Panc1 (cell line): Measurements from ENCODE around the gene GPC1. TPM values are rescaled to one million over a fixed set of nuclear protein-coding genes. Genes with fewer than 3 reads are reported as not detected.

ENCODE experiments used
- ATAC-seq: fragments of 200-7000 bp; cut with Tn5 transposase; 2 replicates; pipeline ENCODE4 v1.9.1; 2020; ENCODE audit warnings: mild to moderate bottlenecking, moderate library complexity
- BruUV-seq: library from RNA; stranded (reverse); fragments of 400-500 nt; replicated peaks from 2 replicates; lab custom pipeline; 2021; lab: Mats Ljungman, UMichigan
- CTCF ChIA-PET: fragments of 300-600 bp; sonication (Branson Sonifier 250); formaldehyde crosslinking; loops from one replicate; lab custom pipeline; 2022; ENCODE audit warnings: antibody characterized with exemption; lab: Charles Lee
- POLR2A ChIA-PET: fragments of 300-600 bp; sonication (Branson Sonifier 250); formaldehyde crosslinking; loops from one replicate; lab custom pipeline; 2022; ENCODE audit warnings: antibody characterized with exemption; lab: Charles Lee
- DNase-seq: peaks from one replicate; pipeline ENCODE4 v3.0.0-alpha.2; 2010; ENCODE audit warnings: low read depth, low spot score
- H3K27ac ChIP-seq: 2 replicates; pipeline ENCODE4 v1.5.1; 2011; ENCODE audit warnings: mild to moderate bottlenecking, low read length, inconsistent platforms
- H3K27me3 ChIP-seq: fragments of 200-500 bp; sonication (Bioruptor generic); 2 replicates; pipeline ENCODE4 v1.6.0; 2014; ENCODE audit warnings: low read length, inconsistent platforms; ENCODE audit not compliant: control insufficient read depth, insufficient read depth
- H3K36me3 ChIP-seq: fragments of 200-500 bp; sonication (Bioruptor generic); 2 replicates; pipeline ENCODE4 v1.5.1; 2014; ENCODE audit warnings: inconsistent platforms, mild to moderate bottlenecking, low read length, moderate library complexity; ENCODE audit not compliant: control insufficient read depth, insufficient read depth
- H3K4me1 ChIP-seq: 2 replicates; pipeline ENCODE4 v1.5.1; 2011; ENCODE audit warnings: inconsistent platforms, mild to moderate bottlenecking, low read length, moderate library complexity; ENCODE audit not compliant: control insufficient read depth, insufficient read depth
- H3K4me3 ChIP-seq, 2 experiments: 2 replicates each; pipeline ENCODE4 v1.5.1; 2011 to 2012; ENCODE audit warnings: low read depth in 2 of 2, low read length in 2 of 2, mild to moderate bottlenecking in 2 of 2, inconsistent platforms in 1 of 2, moderate library complexity in 1 of 2
- H3K9me3 ChIP-seq: fragments of 200-500 bp; sonication (Bioruptor generic); 2 replicates; pipeline ENCODE4 v1.5.1; 2014; ENCODE audit warnings: low read depth, mild to moderate bottlenecking, inconsistent platforms, low read length, moderate library complexity; ENCODE audit not compliant: control insufficient read depth, insufficient read depth
- CTCF ChIP-seq: fragments of 450-650 bp; IDR thresholded peaks from 2 replicates; pipeline ENCODE4 v1.5.1; 2017; ENCODE audit warnings: mild to moderate bottlenecking
- POLR2AphosphoS5 ChIP-seq: IDR thresholded peaks from 2 replicates; pipeline ENCODE4 v1.6.1; 2012; ENCODE audit warnings: mild to moderate bottlenecking, low read depth, low read length, moderate library complexity
- REST ChIP-seq, 2 experiments: IDR thresholded peaks; 2 replicates each; pipeline ENCODE4 v1.6.1; 2011 to 2012; ENCODE audit warnings: low read depth in 2 of 2, control low read depth in 1 of 2, low read length in 1 of 2, mild to moderate bottlenecking in 1 of 2, moderate library complexity in 1 of 2; ENCODE audit not compliant: insufficient read depth in 1 of 2
- SIN3A ChIP-seq: IDR thresholded peaks from 2 replicates; pipeline ENCODE4 v1.6.1; 2012; ENCODE audit warnings: low read depth, mild to moderate bottlenecking, low read length, moderate library complexity, borderline replicate concordance; ENCODE audit not compliant: insufficient read depth
- TCF7L2 ChIP-seq: IDR thresholded peaks from 2 replicates; pipeline ENCODE4 v1.6.1; 2011; ENCODE audit warnings: mild to moderate bottlenecking, low read depth, low read length, inconsistent platforms
- in situ Hi-C: cut with HindIII; loops from 2 replicates; pipeline ENCODE4 v1.10.0; 2016; ENCODE audit warnings: low sequenced_read_pairs, low pct_unique_long_range_greater_than_20kb
- intact Hi-C: fragments of 100-400 bp; cut with micrococcal nuclease; formaldehyde crosslinking; loops from one replicate; pipeline ENCODE4 v1.10.0; 2022; ENCODE audit not compliant: unreplicated experiment
- total RNA-seq: library from RNA; stranded (reverse); gene quantifications from one replicate; pipeline ENCODE4 v1.2.1, GENCODE V29; 2021; ENCODE audit not compliant: unreplicated experiment

Gene GPC1
- total RNA-seq, 1 experiment from 2014 or later, result 88.7 TPM

- ChIA-PET CTCF (no interaction called here), POLR2A (no interaction called here)
- intact Hi-C loops (no loop called here), in situ Hi-C loops (no loop called here)
- no peak for ATAC-seq
- Histone ChIP-seq H3K36me3 (no peaks in the 10 kb centered on the region), H3K9me3 (no peaks in the 10 kb centered on the region; the same call in 1 of the 2 replicates), H3K4me1 (no peaks in the 10 kb centered on the region), H3K27me3 (no peaks in the 10 kb centered on the region), H3K27ac (no peak overlapping the region), H3K4me3 (no peak overlapping the region)
- TF ChIP-seq TCF7L2, result no peak
- no peak for TF ChIP-seq SIN3A
- TF ChIP-seq POLR2AphosphoS5, result no peak
- TF ChIP-seq CTCF, result no peak
- TF ChIP-seq REST (IDR thresholded peaks at IDR 0.05; ENCODE audit: insufficient read depth in 1 of 2, low read depth in 2 of 2, low read length in 1 of 2), result no peak
- no peak for DNase-seq
- no TSS peak for BruUV-seq
These were observed 11.7 kb upstream of the GPC1 start for GRCh38 chr2:240423788-240424191.

- Histone ChIP-seq H3K4me1 (no peaks in the 10 kb centered on the region), H3K9me3 (no peaks in the 10 kb centered on the region), H3K4me3 (no peak overlapping the region), H3K36me3 (no peaks in the 10 kb centered on the region), H3K27me3 (no peaks in the 10 kb centered on the region), H3K27ac (no peak overlapping the region)
- ChIA-PET POLR2A (no interaction called here), CTCF (no interaction called here)
- ATAC-seq (no peak), DNase-seq (no peak)
- no TSS peak for BruUV-seq
- TF ChIP-seq REST (IDR thresholded peaks at IDR 0.05; ENCODE audit: insufficient read depth in 1 of 2, low read depth in 2 of 2, low read length in 1 of 2) (no peak), TCF7L2 (no peak), SIN3A (no peak), CTCF (no peak), POLR2AphosphoS5 (no peak)
- intact Hi-C loops (no loop called here), in situ Hi-C loops (no loop called here)
These were observed 10.9 kb upstream of the GPC1 start for GRCh38 chr2:240424341-240425235.
